GM12873 (cell line): ENCODE results near the gene GABRQ.

Source experiments
- CTCF ChIP-seq: IDR thresholded peaks from 2 replicates; pipeline ENCODE4 v1.5.1; 2012; ENCODE audit warnings: low read depth, mild to moderate bottlenecking, moderate library complexity, low read length, control low read depth; ENCODE audit not compliant: insufficient read depth; ENCODE audit errors: missing control alignments

GABRQ gene

GRCh38 chrX:152632445-152633097, 5.1 kb upstream of the GABRQ start:
- TF ChIP-seq CTCF: peak; percentile 87

- peak; percentile 64 for TF ChIP-seq CTCF
Measured at GRCh38 chrX:152635941-152636340, 1.8 kb upstream of the GABRQ start.

GRCh38 chrX:152638443-152638904, 779 bp downstream of the GABRQ start:
- no peak for TF ChIP-seq CTCF

GRCh38 chrX:152639426-152639825, 1.7 kb downstream of the GABRQ start:
- TF ChIP-seq CTCF: no peak

GRCh38 chrX:152640034-152640818, 2.5 kb downstream of the GABRQ start:
- TF ChIP-seq CTCF: no peak

- TF ChIP-seq CTCF: no peak
Measured at GRCh38 chrX:152641256-152641875, 3.7 kb downstream of the GABRQ start.

- TF ChIP-seq CTCF: peak; percentile 36
Measured at GRCh38 chrX:152641996-152642395, 4.3 kb downstream of the GABRQ start.
